OCI-LY7 (cell line): Measurements from ENCODE around the gene SPATA24. TPM values are rescaled to one million over a fixed set of nuclear protein-coding genes. Genes with fewer than 3 reads are reported as not detected.

ENCODE experiments used
- BruUV-seq: library from RNA; stranded (reverse); fragments of 400-500 nt; replicated peaks from 2 replicates; lab custom pipeline; 2021; lab: Mats Ljungman, UMichigan
- CTCF ChIA-PET: fragments of 300-600 bp; sonication (Branson Sonifier 250); formaldehyde crosslinking; loops from one replicate; lab custom pipeline; 2022; ENCODE audit warnings: antibody characterized with exemption; ENCODE audit not compliant: unreplicated experiment; lab: Charles Lee
- POLR2A ChIA-PET: fragments of 300-600 bp; sonication (Branson Sonifier 250); formaldehyde crosslinking; loops from one replicate; lab custom pipeline; 2022; ENCODE audit warnings: antibody characterized with exemption; lab: Charles Lee
- DNase-seq: peaks from one replicate; pipeline ENCODE4 v3.0.0-alpha.2; 2015; ENCODE audit warnings: low spot score
- H2AFZ ChIP-seq: fragments of 200-600 bp; sonication (generic), shearing (Covaris generic); 2 replicates; pipeline ENCODE4 v1.6.1; 2014; ENCODE audit warnings: mild to moderate bottlenecking, antibody characterized with exemption, low read length, moderate library complexity
- H3K27ac ChIP-seq: fragments of 200-600 bp; sonication (generic); 2 replicates; pipeline ENCODE4 v1.5.1; 2014; ENCODE audit warnings: mixed run types, low read depth, mild to moderate bottlenecking, moderate library complexity, low read length, inconsistent platforms; ENCODE audit not compliant: poor library complexity, severe bottlenecking
- H3K36me3 ChIP-seq: fragments of 200-600 bp; sonication (generic); 2 replicates; pipeline ENCODE4 v1.6.1; 2014; ENCODE audit warnings: mild to moderate bottlenecking, antibody characterized with exemption, low read length, moderate library complexity, mixed read lengths; ENCODE audit not compliant: insufficient read depth
- H3K4me1 ChIP-seq: fragments of 200-600 bp; sonication (generic); 2 replicates; pipeline ENCODE4 v1.5.1; 2014; ENCODE audit warnings: mild to moderate bottlenecking, low read length; ENCODE audit not compliant: insufficient read depth, poor library complexity, severe bottlenecking
- H3K4me2 ChIP-seq: fragments of 200-600 bp; sonication (generic); 2 replicates; pipeline ENCODE4 v1.6.1; 2014; ENCODE audit warnings: mild to moderate bottlenecking, low read length
- H3K4me3 ChIP-seq: fragments of 200-600 bp; sonication (generic); 2 replicates; pipeline ENCODE4 v1.5.1; 2014; ENCODE audit warnings: mild to moderate bottlenecking, low read depth, low read length; ENCODE audit not compliant: poor library complexity, severe bottlenecking
- H3K79me2 ChIP-seq: fragments of 200-600 bp; sonication (generic); 2 replicates; pipeline ENCODE4 v1.6.1; 2016; ENCODE audit warnings: low read depth, mild to moderate bottlenecking, low read length, moderate library complexity, mixed read lengths; ENCODE audit not compliant: insufficient read depth
- H3K9me2 ChIP-seq: fragments of 200-600 bp; sonication (generic); 2 replicates; pipeline ENCODE4 v1.6.1; 2016; ENCODE audit warnings: mild to moderate bottlenecking, low read length, mixed read lengths; ENCODE audit not compliant: insufficient read depth
- H3K9me3 ChIP-seq: fragments of 200-600 bp; sonication (generic); 2 replicates; pipeline ENCODE4 v1.6.1; 2014; ENCODE audit warnings: mild to moderate bottlenecking, mixed run types, low read length, mixed read lengths
- H4K20me1 ChIP-seq: fragments of 200-600 bp; sonication (generic); 2 replicates; pipeline ENCODE4 v1.6.1; 2014; ENCODE audit warnings: mild to moderate bottlenecking, antibody characterized with exemption, low read length, moderate library complexity, mixed read lengths; ENCODE audit not compliant: insufficient read depth
- EZH2phosphoT487 ChIP-seq: fragments of 200-600 bp; sonication (generic); IDR thresholded peaks from 2 replicates; pipeline ENCODE4 v1.6.1; 2018; ENCODE audit warnings: low read depth, borderline replicate concordance, mild to moderate bottlenecking, mixed run types, antibody characterized with exemption, low read length, moderate library complexity, mixed read lengths
- intact Hi-C: fragments of 100-400 bp; cut with micrococcal nuclease; formaldehyde crosslinking; loops from one replicate; pipeline ENCODE4 v1.10.0; 2022; ENCODE audit not compliant: unreplicated experiment
- total RNA-seq, 2 experiments: library from RNA; depleted of rRNA in 1 of 2; stranded (reverse); fragments of >200 nt in 1 of 2; shearing (Covaris generic) in 1 of 2; gene quantifications; 2 replicates each; pipeline ENCODE4 v1.2.3, GENCODE V29; 2014 to 2022
- TF ChIP-seq, protein P1 (sequence below): fragments of 200-600 bp; sonication (generic); conservative IDR thresholded peaks from 2 replicates; pipeline ENCODE4 v1.5.1; 2014; ENCODE audit warnings: mild to moderate bottlenecking, antibody characterized with exemption, low read length, moderate library complexity, mixed read lengths

SPATA24 gene
- total RNA-seq, 2 experiments from 2014 or later, result 9.4 to 12.0 TPM

DNA sequence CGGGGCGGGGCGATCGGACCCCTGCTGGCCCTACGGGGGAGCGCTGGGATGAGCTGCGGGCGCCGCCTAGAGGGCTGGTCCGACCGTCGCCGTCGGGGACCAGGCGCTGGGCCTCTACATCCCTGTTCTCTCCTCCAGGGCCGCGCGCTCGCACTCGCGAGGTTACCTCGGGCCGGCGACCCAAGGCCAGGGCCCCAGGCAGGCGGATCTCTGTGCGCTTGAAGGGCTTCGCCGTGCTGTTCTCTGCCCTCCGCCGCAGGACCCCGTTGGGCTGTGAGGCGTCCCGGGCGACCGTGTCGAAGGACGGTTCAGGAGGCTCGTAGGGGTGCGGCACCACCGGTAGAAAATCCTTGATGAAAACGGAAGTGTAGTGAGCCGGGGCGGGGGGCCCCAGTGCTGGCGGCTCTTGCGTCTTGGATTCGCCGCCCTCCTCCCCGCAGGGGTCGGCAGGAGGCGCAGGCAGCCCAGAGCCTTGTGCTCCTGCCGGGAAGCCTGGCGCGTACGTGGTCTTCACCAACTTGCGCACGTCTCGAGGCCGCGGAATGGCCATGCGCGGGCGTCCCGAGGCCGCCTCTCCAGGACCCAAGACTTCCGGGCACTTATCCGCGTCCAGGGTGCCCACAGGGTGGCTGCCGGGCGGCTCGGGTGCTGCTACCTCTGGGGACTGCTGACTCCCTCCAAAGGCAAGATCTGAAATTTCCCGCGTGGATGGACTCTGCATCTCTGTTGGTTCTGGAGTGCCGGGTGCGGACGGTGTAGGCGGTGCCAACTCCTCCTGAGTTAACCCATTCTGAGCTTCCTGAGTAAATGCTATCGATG is 11.0 kb downstream of the SPATA24 start:
- Histone ChIP-seq H3K79me2 (peaks cover 46% of the 10 kb centered on the region), H3K9me3 (no peaks in the 10 kb centered on the region), H3K9me2 (no peaks in the 10 kb centered on the region), H2AFZ (peak overlapping the region; percentile 24; the same call in 1 of the 2 replicates), H3K27ac (peak overlapping the region; percentile 90), H3K4me1 (peaks cover 62% of the 10 kb centered on the region), H3K4me3 (peak overlapping the region; percentile 79), H4K20me1 (no peaks in the 10 kb centered on the region), H3K4me2 (peak overlapping the region; percentile 99), H3K36me3 (peaks cover 44% of the 10 kb centered on the region)
- ChIA-PET CTCF (interaction anchor here (2.2 kb wide), 1 partner anchor 10 kb away, joined by 12 read pairs; the partner anchor contains the start of gene SPATA24), POLR2A (interaction anchor here (0.6 to 1.5 kb wide), 3 partner anchors 11 to 687 kb away, joined by 3 read pairs; partner anchors contain the start of gene SPATA24)
- peak; percentile 94 for DNase-seq
- TSS peak; percentile 17 for BruUV-seq
- intact Hi-C loops, result loop anchor here (1.0 to 5.0 kb wide), 6 partner anchors 10 to 816 kb away; partner anchors contain the start of genes HSPA9, PAIP2 and SLC23A1
- TF ChIP-seq, protein P1, sequence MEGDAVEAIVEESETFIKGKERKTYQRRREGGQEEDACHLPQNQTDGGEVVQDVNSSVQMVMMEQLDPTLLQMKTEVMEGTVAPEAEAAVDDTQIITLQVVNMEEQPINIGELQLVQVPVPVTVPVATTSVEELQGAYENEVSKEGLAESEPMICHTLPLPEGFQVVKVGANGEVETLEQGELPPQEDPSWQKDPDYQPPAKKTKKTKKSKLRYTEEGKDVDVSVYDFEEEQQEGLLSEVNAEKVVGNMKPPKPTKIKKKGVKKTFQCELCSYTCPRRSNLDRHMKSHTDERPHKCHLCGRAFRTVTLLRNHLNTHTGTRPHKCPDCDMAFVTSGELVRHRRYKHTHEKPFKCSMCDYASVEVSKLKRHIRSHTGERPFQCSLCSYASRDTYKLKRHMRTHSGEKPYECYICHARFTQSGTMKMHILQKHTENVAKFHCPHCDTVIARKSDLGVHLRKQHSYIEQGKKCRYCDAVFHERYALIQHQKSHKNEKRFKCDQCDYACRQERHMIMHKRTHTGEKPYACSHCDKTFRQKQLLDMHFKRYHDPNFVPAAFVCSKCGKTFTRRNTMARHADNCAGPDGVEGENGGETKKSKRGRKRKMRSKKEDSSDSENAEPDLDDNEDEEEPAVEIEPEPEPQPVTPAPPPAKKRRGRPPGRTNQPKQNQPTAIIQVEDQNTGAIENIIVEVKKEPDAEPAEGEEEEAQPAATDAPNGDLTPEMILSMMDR, result peak; percentile 81
- TF ChIP-seq EZH2phosphoT487, result no peak

DNA sequence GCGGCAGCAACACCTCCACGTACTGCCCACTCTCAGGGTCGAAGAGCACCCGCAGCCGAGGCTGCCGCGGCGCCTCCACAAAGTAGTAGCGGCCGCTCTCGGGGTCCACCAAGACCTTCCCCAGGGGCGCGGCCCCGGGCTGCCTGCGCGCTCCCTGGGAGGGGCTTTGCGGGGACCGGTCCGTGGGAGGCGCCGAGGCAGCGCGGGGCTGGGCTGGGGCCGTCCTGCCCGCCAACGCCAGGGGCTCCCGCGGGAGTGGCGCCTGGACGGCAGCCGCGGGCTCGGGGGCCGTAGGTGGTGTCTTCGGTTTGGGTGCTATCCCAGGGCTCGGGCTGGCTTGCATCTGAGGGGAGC is 11.6 kb downstream of the SPATA24 start:
- H3K79me2 ChIP-seq, result peaks cover 52% of the 10 kb centered on the region
- no peaks in the 10 kb centered on the region for H3K9me2 ChIP-seq
- no peaks in the 10 kb centered on the region for H4K20me1 ChIP-seq
- peak overlapping the region; percentile 79 for H3K4me3 ChIP-seq
- POLR2A ChIA-PET, result interaction anchor here (0.6 to 1.6 kb wide), 4 partner anchors 9 to 116 kb away, joined by 3 to 5 read pairs (median 4); partner anchors contain the start of genes SLC23A1 and SPATA24
- no peak for DNase-seq
- peak overlapping the region; percentile 5; the same call in 1 of the 2 replicates for H2AFZ ChIP-seq
- CTCF ChIA-PET, result interaction anchor here (1.3 to 2.2 kb wide), 2 partner anchors 11 to 50 kb away, joined by 3 to 12 read pairs; partner anchors contain the start of genes PAIP2 and SPATA24
- peak overlapping the region; percentile 99 for H3K4me2 ChIP-seq
- no peaks in the 10 kb centered on the region for H3K9me3 ChIP-seq
- H3K4me1 ChIP-seq, result peaks cover 67% of the 10 kb centered on the region
- intact Hi-C loops, result loop anchor here (1.0 to 5.0 kb wide), 6 partner anchors 9 to 815 kb away; partner anchors contain the start of genes HSPA9, PAIP2 and SLC23A1
- TF ChIP-seq, protein P1, result no peak
- no peak for TF ChIP-seq EZH2phosphoT487
- peak overlapping the region; percentile 90 for H3K27ac ChIP-seq
- no TSS peak for BruUV-seq
- peaks cover 50% of the 10 kb centered on the region for H3K36me3 ChIP-seq
